ENCODE measurements around the gene LRRC66. TPM values are rescaled to one million over a fixed set of nuclear protein-coding genes. Genes with fewer than 3 reads are reported as not detected.

LRRC66 gene
- total RNA-seq, 1 experiment from 2014 or later: not detected

- Histone ChIP-seq H3K56ac (ENCODE audit: insufficient read length, low read depth, low read length) (no peak overlapping the region), H3K79me2 (ENCODE audit: insufficient read depth, low read length) (no peaks in the 10 kb centered on the region), H4K8ac (replicated peaks; ENCODE audit: insufficient read length, low read depth, low read length) (no peak overlapping the region), H2AFZ (ENCODE audit: low read length) (no peak overlapping the region), H3K23me2 (ENCODE audit: insufficient read length, low read depth, low read length, poor library complexity, severe bottlenecking) (no peaks in the 10 kb centered on the region), H4K91ac (ENCODE audit: insufficient read length, low read depth, low read length) (no peak overlapping the region), H3K9me3 (ENCODE audit: control insufficient read depth, low read depth, low read length) (no peaks in the 10 kb centered on the region), H2BK5ac (ENCODE audit: insufficient read length, low read length) (no peak overlapping the region), H3K4ac (ENCODE audit: low read depth, low read length) (no peak overlapping the region), H2BK12ac (ENCODE audit: insufficient read length, low read depth, low read length) (no peak overlapping the region), H2BK20ac (ENCODE audit: low read depth, low read length, poor library complexity, severe bottlenecking) (no peak overlapping the region), H3K79me1 (ENCODE audit: insufficient read depth, low read depth, low read length, poor library complexity, severe bottlenecking) (no peaks in the 10 kb centered on the region), H3K18ac (ENCODE audit: insufficient read length, low read depth, low read length) (no peak overlapping the region), H3K27ac (ENCODE audit: insufficient read length, low read depth, low read length) (no peak overlapping the region), H3K14ac (ENCODE audit: insufficient read depth, low read length) (no peak overlapping the region), H4K20me1 (ENCODE audit: control insufficient read depth, insufficient read depth, insufficient read length) (no peaks in the 10 kb centered on the region), H3K4me1 (ENCODE audit: insufficient read depth, low read length) (no peaks in the 10 kb centered on the region), H2BK120ac (ENCODE audit: low read depth, low read length, poor library complexity, severe bottlenecking) (no peak overlapping the region), H3T11ph (ENCODE audit: low read length) (no peak overlapping the region), H3K23ac (ENCODE audit: insufficient read length, low read depth, low read length) (no peak overlapping the region), H3K4me2 (ENCODE audit: insufficient read depth, insufficient read length, low read length) (no peak overlapping the region), H4K5ac (ENCODE audit: insufficient read length, low read depth, low read length) (no peak overlapping the region), H2AK5ac (ENCODE audit: insufficient read length, low read length) (no peak overlapping the region), H3K9ac (ENCODE audit: extremely low read depth, insufficient read length, low read length) (no peak overlapping the region), H3K27me3 (ENCODE audit: insufficient read depth, low read length) (no peaks in the 10 kb centered on the region), H2BK15ac (ENCODE audit: low read depth, low read length) (no peak overlapping the region)
- Mint-ChIP-seq H3K27ac (no peak overlapping the region), H3K4me3 (no peak overlapping the region), H3K36me3 (ENCODE audit: insufficient read depth in 1 of 3, low read depth in 3 of 3) (no peaks in the 10 kb centered on the region; a peak in 1 of 7 replicates), H3K27me3 (ENCODE audit: low read depth) (no peaks in the 10 kb centered on the region), H3K4me1 (peaks cover 9% of the 10 kb centered on the region in 2 experiments), H3K9me3 (no peaks in the 10 kb centered on the region)
- no CpG with 5 or more reads among the region's 2 CpGs for WGBS (ENCODE audit: extremely low coverage, insufficient read length, low lambda C conversion rate)
- TF ChIP-seq CTCF (conservative IDR thresholded peaks at IDR 0.05): no peak
- DNase-seq: no peak
These were observed 18.5 kb downstream of the LRRC66 start for GRCh38 chr4:52001616-52002015.
